Measurements from ENCODE around the gene DBT. TPM values are rescaled to one million over a fixed set of nuclear protein-coding genes. Genes with fewer than 3 reads are reported as not detected.

The DBT gene
- total RNA-seq, 1 experiment from 2014 or later, result 13.1 TPM

DNA sequence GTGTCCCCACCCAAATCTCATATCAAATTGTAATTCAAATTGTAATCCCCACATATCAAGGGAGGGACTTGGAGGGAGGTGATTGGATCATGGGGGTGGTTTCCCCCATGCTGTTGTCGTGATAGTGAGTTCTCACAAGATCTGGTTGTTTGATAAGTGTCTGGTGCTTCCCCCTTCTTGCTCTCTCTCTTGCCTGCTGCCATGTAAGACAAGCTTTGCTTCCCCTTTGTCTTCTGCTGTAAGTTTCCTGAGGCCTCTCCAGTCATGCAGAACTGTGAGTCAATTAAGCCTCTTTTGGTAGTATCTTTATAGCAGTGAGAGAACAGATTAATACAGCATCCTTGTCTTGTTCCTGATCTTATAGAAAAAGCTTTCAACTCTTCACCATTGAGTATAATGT lies 65.1 kb downstream of the DBT start:
- H3K9me2 ChIP-seq (replicated peaks; ENCODE audit: insufficient read depth, low read length), result no peaks in the 10 kb centered on the region
- no peaks in the 10 kb centered on the region for H4K20me1 ChIP-seq (ENCODE audit: insufficient read depth, low read depth, low read length)
- no peak overlapping the region for H3K9ac ChIP-seq (ENCODE audit: low read length)
- H3K4me3 ChIP-seq (ENCODE audit: low read length), result no peak overlapping the region
- peaks cover 25% of the 10 kb centered on the region for H3K4me1 ChIP-seq (ENCODE audit: low read length)
- H3K27ac ChIP-seq (ENCODE audit: low read length), result peak overlapping the region; percentile 55
- H3K4me2 ChIP-seq (ENCODE audit: low read depth, low read length, poor library complexity, severe bottlenecking), result peak overlapping the region; percentile 19
- H3K27me3 ChIP-seq (ENCODE audit: low read length), result no peaks in the 10 kb centered on the region
- no peaks in the 10 kb centered on the region for H3K79me2 ChIP-seq (ENCODE audit: low read length)
- H2AFZ ChIP-seq (ENCODE audit: low read length), result no peak overlapping the region
- H3K9me3 ChIP-seq (ENCODE audit: low read length), result no peaks in the 10 kb centered on the region
- H3K36me3 ChIP-seq (ENCODE audit: insufficient read depth, low read length), result no peaks in the 10 kb centered on the region; the same call in 1 of the 2 replicates
- peak; percentile 69 for DNase-seq

DNA sequence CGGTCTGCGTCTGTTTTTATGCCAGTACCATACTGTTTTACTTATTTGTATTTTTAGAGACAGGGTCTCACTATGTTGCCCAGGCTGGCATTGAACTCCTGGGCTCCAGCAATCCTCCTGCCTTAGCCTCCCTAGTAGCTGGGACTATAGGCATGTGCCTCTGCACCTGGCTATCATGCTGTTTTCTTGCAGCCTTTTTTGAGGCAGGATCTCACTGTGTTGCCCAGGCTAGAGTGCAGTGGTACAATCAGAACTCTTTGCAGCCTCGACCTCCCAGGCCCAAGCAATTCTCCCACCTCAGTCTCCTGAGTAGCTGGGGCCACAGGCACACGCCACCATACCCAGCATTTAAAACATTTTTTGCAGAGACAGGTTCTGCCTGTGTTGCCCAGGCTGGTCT lies 66.3 kb downstream of the DBT start:
- Histone ChIP-seq H4K20me1 (ENCODE audit: insufficient read depth, low read depth, low read length) (no peaks in the 10 kb centered on the region), H3K4me1 (ENCODE audit: low read length) (peaks cover 14% of the 10 kb centered on the region), H3K27ac (ENCODE audit: low read length) (no peak overlapping the region), H3K4me3 (ENCODE audit: low read length) (no peak overlapping the region), H3K9ac (ENCODE audit: low read length) (no peak overlapping the region), H2AFZ (ENCODE audit: low read length) (no peak overlapping the region), H3K27me3 (ENCODE audit: low read length) (no peaks in the 10 kb centered on the region), H3K9me2 (replicated peaks; ENCODE audit: insufficient read depth, low read length) (no peaks in the 10 kb centered on the region), H3K4me2 (ENCODE audit: low read depth, low read length, poor library complexity, severe bottlenecking) (no peak overlapping the region), H3K79me2 (ENCODE audit: low read length) (no peaks in the 10 kb centered on the region), H3K36me3 (ENCODE audit: insufficient read depth, low read length) (no peaks in the 10 kb centered on the region; the same call in 1 of the 2 replicates), H3K9me3 (ENCODE audit: low read length) (no peaks in the 10 kb centered on the region)
- no peak for DNase-seq

DNA sequence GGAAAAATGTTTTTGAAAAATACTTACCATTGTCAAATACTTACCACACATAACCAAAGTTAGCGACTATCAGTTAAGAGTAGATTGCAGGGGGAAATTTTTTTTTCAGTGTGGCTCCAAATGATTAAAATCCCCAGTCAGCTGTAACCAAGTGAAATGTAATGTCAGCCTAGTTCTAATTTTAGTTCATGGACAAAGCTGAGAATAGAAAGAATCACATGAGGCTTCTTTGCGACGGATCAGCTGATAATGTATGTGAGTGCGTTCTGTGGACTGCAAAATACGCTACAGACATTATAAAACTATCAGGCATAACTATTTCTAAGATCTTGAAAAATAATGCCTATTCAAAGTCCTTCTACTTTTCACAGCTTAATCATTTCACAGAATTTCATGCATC lies 71.5 kb downstream of the DBT start, which contains the start of gene LRRC39:
Gene LRRC39 (minus strand): TSS at position 166 of the 400 bp plus-strand sequence. CDS start 9,740 bp downstream, outside the sequence.
- H3K9me2 ChIP-seq (replicated peaks; ENCODE audit: insufficient read depth, low read length), result no peaks in the 10 kb centered on the region
- H3K9ac ChIP-seq (ENCODE audit: low read length), result no peak within 1 kb of the TSS
- no peaks in the 10 kb centered on the region for H3K9me3 ChIP-seq (ENCODE audit: low read length)
- DNase-seq, result no peak
- H3K36me3 ChIP-seq (ENCODE audit: insufficient read depth, low read length), result no peaks in the 10 kb centered on the region; the same call in 1 of the 2 replicates
- peaks cover 7% of the 10 kb centered on the region for H3K4me1 ChIP-seq (ENCODE audit: low read length)
- H4K20me1 ChIP-seq (ENCODE audit: insufficient read depth, low read depth, low read length), result no peaks in the 10 kb centered on the region
- H3K27ac ChIP-seq (ENCODE audit: low read length), result no peak within 1 kb of the TSS
- no peak within 1 kb of the TSS for H3K4me2 ChIP-seq (ENCODE audit: low read depth, low read length, poor library complexity, severe bottlenecking)
- no peak within 1 kb of the TSS for H2AFZ ChIP-seq (ENCODE audit: low read length)
- no peak within 1 kb of the TSS for H3K4me3 ChIP-seq (ENCODE audit: low read length)
- no peaks in the 10 kb centered on the region for H3K79me2 ChIP-seq (ENCODE audit: low read length)
- no peaks in the 10 kb centered on the region for H3K27me3 ChIP-seq (ENCODE audit: low read length)

- H3K27ac ChIP-seq (ENCODE audit: low read length), result no peak overlapping the region
These were observed 72.2 kb downstream of the DBT start for GRCh38 chr1:100177295-100178041.

DNA sequence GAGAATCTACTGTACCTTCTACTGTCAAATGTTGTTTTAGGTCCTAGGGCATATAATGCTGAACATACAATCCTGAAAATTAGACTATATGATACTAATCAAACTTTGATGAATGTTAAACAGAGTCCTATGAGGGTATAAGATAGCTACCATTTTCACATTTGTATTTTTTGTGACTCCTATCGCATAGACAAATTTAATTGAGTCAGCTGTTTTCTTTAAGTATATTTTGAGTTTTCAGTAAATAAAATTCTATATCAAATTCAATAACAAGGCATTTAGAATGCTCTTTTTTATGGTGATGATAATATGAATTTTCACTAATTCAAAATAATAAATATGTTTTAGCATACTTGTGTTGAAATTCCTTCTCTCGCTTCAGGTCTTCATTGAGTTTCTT lies 81.6 kb downstream of the DBT start:
- peaks cover 6% of the 10 kb centered on the region; the same call in 1 of the 2 replicates for H3K9me3 ChIP-seq (ENCODE audit: low read length)
- no peak overlapping the region for H3K27ac ChIP-seq (ENCODE audit: low read length)
- H4K20me1 ChIP-seq (ENCODE audit: insufficient read depth, low read depth, low read length), result no peaks in the 10 kb centered on the region
- H3K4me1 ChIP-seq (ENCODE audit: low read length), result peaks cover 7% of the 10 kb centered on the region
- H3K27me3 ChIP-seq (ENCODE audit: low read length), result no peaks in the 10 kb centered on the region
- H3K4me2 ChIP-seq (ENCODE audit: low read depth, low read length, poor library complexity, severe bottlenecking), result no peak overlapping the region
- DNase-seq, result no peak
- H3K9ac ChIP-seq (ENCODE audit: low read length), result no peak overlapping the region
- no peaks in the 10 kb centered on the region for H3K9me2 ChIP-seq (replicated peaks; ENCODE audit: insufficient read depth, low read length)
- H2AFZ ChIP-seq (ENCODE audit: low read length), result no peak overlapping the region
- H3K79me2 ChIP-seq (ENCODE audit: low read length), result no peaks in the 10 kb centered on the region
- peaks cover 5% of the 10 kb centered on the region; the same call in 1 of the 2 replicates for H3K36me3 ChIP-seq (ENCODE audit: insufficient read depth, low read length)
- H3K4me3 ChIP-seq (ENCODE audit: low read length), result no peak overlapping the region

More at GRCh38 chr1:100177295-100178041, 72.2 kb downstream of the DBT start:
- H2AFZ ChIP-seq (ENCODE audit: low read length), result no peak overlapping the region
- H3K27me3 ChIP-seq (ENCODE audit: low read length), result no peaks in the 10 kb centered on the region
- H3K4me2 ChIP-seq (ENCODE audit: low read depth, low read length, poor library complexity, severe bottlenecking), result no peak overlapping the region
- H3K9ac ChIP-seq (ENCODE audit: low read length), result no peak overlapping the region
- H3K36me3 ChIP-seq (ENCODE audit: insufficient read depth, low read length), result no peaks in the 10 kb centered on the region; the same call in 1 of the 2 replicates
- H3K9me3 ChIP-seq (ENCODE audit: low read length), result no peaks in the 10 kb centered on the region
- no peak overlapping the region for H3K4me3 ChIP-seq (ENCODE audit: low read length)
- no peaks in the 10 kb centered on the region for H3K79me2 ChIP-seq (ENCODE audit: low read length)
- DNase-seq, result no peak
- peaks cover 7% of the 10 kb centered on the region for H3K4me1 ChIP-seq (ENCODE audit: low read length)
- H4K20me1 ChIP-seq (ENCODE audit: insufficient read depth, low read depth, low read length), result no peaks in the 10 kb centered on the region
- no peaks in the 10 kb centered on the region for H3K9me2 ChIP-seq (replicated peaks; ENCODE audit: insufficient read depth, low read length)

DNA sequence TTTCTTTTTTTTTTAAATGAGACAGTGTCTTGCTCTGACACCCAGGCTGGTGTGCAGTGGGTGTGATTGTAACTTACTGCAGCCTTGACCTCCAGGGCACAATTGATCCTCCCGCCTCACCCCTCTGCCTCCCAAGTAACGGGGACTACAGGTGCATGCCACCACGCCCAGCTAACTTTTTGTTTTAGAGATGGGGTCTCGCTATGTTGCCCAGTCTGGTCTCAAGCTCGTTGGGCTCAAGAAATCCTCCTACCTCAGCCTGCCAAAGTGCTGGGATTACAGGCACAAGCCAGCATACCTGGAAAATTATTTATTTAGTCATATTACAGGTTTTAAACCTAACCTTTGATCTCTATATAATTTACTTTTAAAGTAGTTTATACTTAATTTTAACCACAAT lies 84.9 kb downstream of the DBT start:
- Histone ChIP-seq H3K4me2 (ENCODE audit: low read depth, low read length, poor library complexity, severe bottlenecking) (no peak overlapping the region), H3K27me3 (ENCODE audit: low read length) (no peaks in the 10 kb centered on the region), H2AFZ (ENCODE audit: low read length) (no peak overlapping the region), H3K4me1 (ENCODE audit: low read length) (peaks cover 12% of the 10 kb centered on the region), H3K4me3 (ENCODE audit: low read length) (no peak overlapping the region), H3K79me2 (ENCODE audit: low read length) (no peaks in the 10 kb centered on the region), H3K27ac (ENCODE audit: low read length) (no peak overlapping the region), H3K9ac (ENCODE audit: low read length) (no peak overlapping the region), H3K9me3 (ENCODE audit: low read length) (0 out of 2 replicates have a peak, but pooled peaks cover 2% of the 10 kb centered on the region), H4K20me1 (ENCODE audit: insufficient read depth, low read depth, low read length) (no peaks in the 10 kb centered on the region), H3K9me2 (replicated peaks; ENCODE audit: insufficient read depth, low read length) (no peaks in the 10 kb centered on the region), H3K36me3 (ENCODE audit: insufficient read depth, low read length) (peaks cover 2% of the 10 kb centered on the region; the same call in 1 of the 2 replicates)
- DNase-seq, result no peak

GRCh38 chr1:100164216-100164615 lies 85.4 kb downstream of the DBT start:
- Histone ChIP-seq H2AFZ (ENCODE audit: low read length) (peak overlapping the region; percentile 21; the same call in 1 of the 2 replicates), H3K27ac (ENCODE audit: low read length) (no peak overlapping the region), H4K20me1 (ENCODE audit: insufficient read depth, low read depth, low read length) (no peaks in the 10 kb centered on the region), H3K4me2 (ENCODE audit: low read depth, low read length, poor library complexity, severe bottlenecking) (no peak overlapping the region), H3K36me3 (ENCODE audit: insufficient read depth, low read length) (no peaks in the 10 kb centered on the region), H3K4me1 (ENCODE audit: low read length) (peaks cover 12% of the 10 kb centered on the region), H3K9me2 (replicated peaks; ENCODE audit: insufficient read depth, low read length) (no peaks in the 10 kb centered on the region), H3K79me2 (ENCODE audit: low read length) (no peaks in the 10 kb centered on the region), H3K27me3 (ENCODE audit: low read length) (no peaks in the 10 kb centered on the region), H3K9me3 (ENCODE audit: low read length) (0 out of 2 replicates have a peak, but pooled peaks cover under 1% of the 10 kb centered on the region), H3K4me3 (ENCODE audit: low read length) (no peak overlapping the region), H3K9ac (ENCODE audit: low read length) (no peak overlapping the region)
- DNase-seq, result no peak

DNA sequence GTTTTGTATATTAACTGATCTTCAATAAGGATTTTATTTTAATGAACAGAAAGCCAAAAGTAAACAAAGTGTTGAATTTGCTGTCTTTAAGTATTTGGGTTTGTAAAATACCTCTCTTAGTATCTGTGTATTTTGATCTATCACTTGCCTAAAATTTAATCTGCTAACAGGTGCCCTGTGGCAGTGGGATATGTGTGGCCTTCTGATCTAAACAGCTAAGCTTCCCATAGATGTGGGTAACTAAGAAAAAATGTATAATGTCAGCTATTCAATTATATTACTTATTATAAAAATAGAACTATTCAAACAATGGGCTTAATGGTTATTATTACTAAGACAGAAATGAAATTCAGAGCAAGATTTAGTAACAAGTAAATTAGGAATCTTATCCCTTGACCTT lies 86.8 kb downstream of the DBT start:
- H3K27ac ChIP-seq (ENCODE audit: low read length), result no peak overlapping the region
- no peaks in the 10 kb centered on the region for H3K79me2 ChIP-seq (ENCODE audit: low read length)
- no peak overlapping the region for H3K4me2 ChIP-seq (ENCODE audit: low read depth, low read length, poor library complexity, severe bottlenecking)
- H2AFZ ChIP-seq (ENCODE audit: low read length), result no peak overlapping the region; the same call in 1 of the 2 replicates
- H3K27me3 ChIP-seq (ENCODE audit: low read length), result no peaks in the 10 kb centered on the region
- H3K4me1 ChIP-seq (ENCODE audit: low read length), result peaks cover 12% of the 10 kb centered on the region
- no peak overlapping the region for H3K4me3 ChIP-seq (ENCODE audit: low read length)
- no peak for DNase-seq
- H3K9me2 ChIP-seq (replicated peaks; ENCODE audit: insufficient read depth, low read length), result no peaks in the 10 kb centered on the region
- no peaks in the 10 kb centered on the region for H4K20me1 ChIP-seq (ENCODE audit: insufficient read depth, low read depth, low read length)
- no peak overlapping the region for H3K9ac ChIP-seq (ENCODE audit: low read length)
- H3K36me3 ChIP-seq (ENCODE audit: insufficient read depth, low read length), result no peaks in the 10 kb centered on the region
- H3K9me3 ChIP-seq (ENCODE audit: low read length), result no peaks in the 10 kb centered on the region

All from Karpas-422 (cell line).